HG03066 (cell line): ENCODE data around the gene TMPRSS4.
A peak's percentile ranks its signal among the peaks of the same experiment; 100 is the strongest.

Source experiments
- ATAC-seq: cut with Tn5 transposase; IDR thresholded peaks from one replicate; pipeline ENCODE4 v1.9.1; 2021; ENCODE audit warnings: low read depth; ENCODE audit not compliant: unreplicated experiment

Gene TMPRSS4

GRCh38 chr11:118129471-118130172 is 52.7 kb downstream of the TMPRSS4 start:
- ATAC-seq, result no peak

GRCh38 chr11:118132385-118133151 is 55.7 kb downstream of the TMPRSS4 start:
- ATAC-seq, result no peak

- ATAC-seq, result no peak
Observed at GRCh38 chr11:118133816-118134215, 56.9 kb downstream of the TMPRSS4 start.

- no peak for ATAC-seq
Observed at GRCh38 chr11:118135051-118135795, 58.3 kb downstream of the TMPRSS4 start.

GRCh38 chr11:118135796-118136165 is 58.9 kb downstream of the TMPRSS4 start:
- ATAC-seq, result no peak

GRCh38 chr11:118136341-118136740 is 59.5 kb downstream of the TMPRSS4 start:
- ATAC-seq, result no peak

- no peak for ATAC-seq
Observed at GRCh38 chr11:118136801-118137200, 59.9 kb downstream of the TMPRSS4 start.

GRCh38 chr11:118138839-118139420 is 62.1 kb downstream of the TMPRSS4 start:
- no peak for ATAC-seq

- ATAC-seq, result no peak
Observed at GRCh38 chr11:118139578-118139977, 62.7 kb downstream of the TMPRSS4 start.

- no peak for ATAC-seq
Observed at GRCh38 chr11:118142081-118142480, 65.2 kb downstream of the TMPRSS4 start.

- ATAC-seq, result no peak
Observed at GRCh38 chr11:118142809-118143208, 65.9 kb downstream of the TMPRSS4 start.

GRCh38 chr11:118143661-118144185 is 66.8 kb downstream of the TMPRSS4 start:
- ATAC-seq, result no peak

- no peak for ATAC-seq
Observed at GRCh38 chr11:118144301-118145268, 67.7 kb downstream of the TMPRSS4 start.

- ATAC-seq, result peak; percentile 78
Observed at GRCh38 chr11:118145285-118146227, 68.7 kb downstream of the TMPRSS4 start.

GRCh38 chr11:118146554-118146953 is 69.7 kb downstream of the TMPRSS4 start:
- no peak for ATAC-seq

GRCh38 chr11:118147502-118147901 is 70.6 kb downstream of the TMPRSS4 start:
- ATAC-seq, result no peak

- ATAC-seq, result no peak
Observed at GRCh38 chr11:118148240-118148639, 71.4 kb downstream of the TMPRSS4 start.

- no peak for ATAC-seq
Observed at GRCh38 chr11:118148856-118149255, 72.0 kb downstream of the TMPRSS4 start.

- no peak for ATAC-seq
Observed at GRCh38 chr11:118149493-118149892, 72.6 kb downstream of the TMPRSS4 start.
